GM19351 (cell line): ENCODE results near the gene CXCL8.

ENCODE experiments used
- ATAC-seq: cut with Tn5 transposase; IDR thresholded peaks from one replicate; pipeline ENCODE4 v1.9.1; 2021; ENCODE audit warnings: mild to moderate bottlenecking, moderate library complexity; ENCODE audit not compliant: unreplicated experiment

Gene CXCL8

GRCh38 chr4:73718375-73719373 is 21.7 kb upstream of the CXCL8 start:
- peak; percentile 93 for ATAC-seq

GRCh38 chr4:73721435-73721834 is 18.9 kb upstream of the CXCL8 start:
- no peak for ATAC-seq

- no peak for ATAC-seq
Measured at GRCh38 chr4:73721909-73722308, 18.5 kb upstream of the CXCL8 start.

- no peak for ATAC-seq
Measured at GRCh38 chr4:73723023-73723422, 17.3 kb upstream of the CXCL8 start.

GRCh38 chr4:73723928-73724327 is 16.4 kb upstream of the CXCL8 start:
- ATAC-seq: no peak

- no peak for ATAC-seq
Measured at GRCh38 chr4:73725510-73725909, 14.9 kb upstream of the CXCL8 start.

GRCh38 chr4:73725985-73726384 is 14.4 kb upstream of the CXCL8 start:
- ATAC-seq: no peak

- ATAC-seq: peak; percentile 71
Measured at GRCh38 chr4:73727685-73728084, 12.7 kb upstream of the CXCL8 start.

- ATAC-seq: no peak
Measured at GRCh38 chr4:73728091-73728741, 12.2 kb upstream of the CXCL8 start.

GRCh38 chr4:73729534-73730165 is 10.7 kb upstream of the CXCL8 start:
- peak; percentile 65 for ATAC-seq

- ATAC-seq: no peak
Measured at GRCh38 chr4:73730292-73730691, 10.1 kb upstream of the CXCL8 start.

GRCh38 chr4:73730867-73731266 is 9.5 kb upstream of the CXCL8 start:
- no peak for ATAC-seq

GRCh38 chr4:73731968-73732610 is 8.3 kb upstream of the CXCL8 start:
- no peak for ATAC-seq

- ATAC-seq: peak; percentile 19
Measured at GRCh38 chr4:73732759-73733431, 7.5 kb upstream of the CXCL8 start.

- no peak for ATAC-seq
Measured at GRCh38 chr4:73734530-73735001, 5.8 kb upstream of the CXCL8 start.

GRCh38 chr4:73735231-73735630 is 5.1 kb upstream of the CXCL8 start:
- peak; percentile 90 for ATAC-seq

- no peak for ATAC-seq
Measured at GRCh38 chr4:73741031-73741749, 821 bp downstream of the CXCL8 start.

- no peak for ATAC-seq
Measured at GRCh38 chr4:73741750-73742489, 1.6 kb downstream of the CXCL8 start.
